ENCODE results near the gene SLC12A6.

SLC12A6 gene

DNA sequence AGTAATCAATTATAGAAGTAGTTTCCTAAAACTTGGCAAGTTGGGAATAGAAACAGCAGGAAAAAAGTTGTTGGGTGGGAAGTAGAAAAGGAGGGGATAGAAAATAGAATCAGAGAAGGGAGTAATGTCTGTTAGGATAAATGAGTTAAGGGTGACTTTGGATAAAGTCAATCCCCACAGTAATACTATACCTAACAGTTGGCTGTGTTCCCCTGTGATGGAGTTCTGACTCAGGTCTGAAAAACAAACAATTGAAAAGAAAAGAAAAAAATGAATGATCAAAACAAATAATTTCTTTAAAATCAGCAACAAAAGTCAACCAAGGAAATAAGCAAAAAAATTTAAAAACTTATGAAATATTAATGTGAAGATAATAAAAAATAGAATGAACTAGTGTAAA lies 62.4 kb downstream of the SLC12A6 start:
- no peak for DNase-seq (ENCODE audit: insufficient read length, low spot score)
- no peak for FAIRE-seq

- FAIRE-seq (no peak), DNase-seq (ENCODE audit: insufficient read length, low spot score) (peak; percentile 60)
Observed at GRCh38 chr15:34271493-34271892, 66.1 kb downstream of the SLC12A6 start.

- DNase-seq (ENCODE audit: insufficient read length, low spot score) (no peak), FAIRE-seq (no peak)
Observed at GRCh38 chr15:34266751-34267150, 70.8 kb downstream of the SLC12A6 start.

DNA sequence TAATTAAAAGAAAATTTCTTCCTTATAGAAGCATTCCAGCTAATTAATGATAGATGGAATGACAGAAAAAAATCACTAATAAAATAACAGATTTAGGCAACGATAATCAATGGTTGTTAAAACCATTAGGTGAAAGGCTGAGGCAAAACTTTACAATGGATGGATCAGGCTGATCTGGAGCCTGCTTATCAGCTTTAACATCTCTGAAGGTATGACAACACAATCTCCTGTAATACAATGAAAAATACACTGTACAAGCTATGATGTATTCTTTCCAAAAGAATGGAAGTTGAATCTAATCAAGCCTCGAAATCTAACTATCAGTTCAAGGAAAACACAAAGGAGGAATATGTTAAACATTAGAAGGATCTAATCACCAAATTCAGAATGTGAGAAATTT lies 73.5 kb downstream of the SLC12A6 start:
- no peak for FAIRE-seq
- DNase-seq (ENCODE audit: insufficient read length, low spot score) = no peak

GRCh38 chr15:34262362-34262761 lies 75.2 kb downstream of the SLC12A6 start:
- no peak for DNase-seq (ENCODE audit: insufficient read length, low spot score)
- no peak for FAIRE-seq

DNA sequence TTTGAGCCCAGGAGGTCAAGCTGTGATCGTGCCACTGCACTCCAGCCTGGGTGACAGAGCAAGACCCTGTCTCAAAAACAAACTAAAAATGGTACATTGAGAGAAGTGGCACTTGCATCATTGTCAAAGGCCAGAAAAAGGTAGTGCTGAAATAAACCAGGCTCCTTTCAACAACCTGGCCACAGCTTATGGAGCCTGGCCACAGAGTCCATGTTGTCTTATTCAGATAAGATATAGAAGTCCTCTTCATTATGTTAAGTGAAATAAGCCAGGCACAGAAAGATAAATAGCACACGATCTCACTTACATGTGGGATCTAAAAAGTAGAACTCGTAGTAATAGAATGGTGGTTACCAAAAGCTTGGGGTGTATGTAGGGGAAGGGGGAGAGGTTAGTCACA lies 78.0 kb downstream of the SLC12A6 start:
- DNase-seq (ENCODE audit: insufficient read length, low spot score) (no peak), FAIRE-seq (no peak)

GRCh38 chr15:34258151-34258550 lies 79.4 kb downstream of the SLC12A6 start:
- DNase-seq (ENCODE audit: insufficient read length, low spot score) (no peak), FAIRE-seq (no peak)

DNA sequence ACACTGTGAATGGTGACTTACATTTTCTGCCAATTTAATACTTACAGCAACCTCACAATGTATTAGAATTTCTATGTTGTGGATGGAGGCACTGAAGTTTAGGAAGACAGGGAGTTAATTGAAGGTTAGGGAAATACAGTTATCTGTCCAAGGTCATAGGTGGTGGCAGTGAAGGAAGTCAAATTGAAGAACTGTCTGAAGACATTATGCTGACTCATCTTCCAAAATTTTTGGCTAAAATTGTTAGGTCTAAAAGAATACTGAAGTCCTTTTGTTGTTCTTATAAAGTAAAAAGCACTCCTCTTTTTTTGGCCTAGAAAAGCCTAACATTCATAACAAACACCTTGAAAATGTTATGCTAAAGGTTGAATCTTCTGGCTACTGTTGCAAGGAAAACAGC lies 85.0 kb downstream of the SLC12A6 start:
- no peak for FAIRE-seq
- DNase-seq (ENCODE audit: insufficient read length, low spot score) = no peak

DNA sequence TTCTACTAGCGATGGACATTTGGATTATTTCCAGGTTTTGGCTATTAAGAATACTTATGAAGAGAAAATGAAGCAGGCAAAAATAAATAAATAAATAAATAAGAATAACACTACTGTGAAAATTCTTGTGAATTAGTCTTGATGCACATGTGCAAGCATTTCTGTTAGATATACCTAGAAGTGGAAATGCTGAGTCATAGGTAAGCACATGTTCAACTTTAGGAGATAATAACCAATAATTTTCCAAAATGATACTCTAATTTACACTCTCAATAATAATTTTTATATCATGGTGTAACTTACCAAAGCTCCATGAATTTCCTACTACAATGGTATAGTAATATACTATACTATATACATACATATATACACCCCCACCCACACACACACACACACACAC lies 89.4 kb downstream of the SLC12A6 start:
- FAIRE-seq (no peak), DNase-seq (ENCODE audit: insufficient read length, low spot score) (no peak)

DNA sequence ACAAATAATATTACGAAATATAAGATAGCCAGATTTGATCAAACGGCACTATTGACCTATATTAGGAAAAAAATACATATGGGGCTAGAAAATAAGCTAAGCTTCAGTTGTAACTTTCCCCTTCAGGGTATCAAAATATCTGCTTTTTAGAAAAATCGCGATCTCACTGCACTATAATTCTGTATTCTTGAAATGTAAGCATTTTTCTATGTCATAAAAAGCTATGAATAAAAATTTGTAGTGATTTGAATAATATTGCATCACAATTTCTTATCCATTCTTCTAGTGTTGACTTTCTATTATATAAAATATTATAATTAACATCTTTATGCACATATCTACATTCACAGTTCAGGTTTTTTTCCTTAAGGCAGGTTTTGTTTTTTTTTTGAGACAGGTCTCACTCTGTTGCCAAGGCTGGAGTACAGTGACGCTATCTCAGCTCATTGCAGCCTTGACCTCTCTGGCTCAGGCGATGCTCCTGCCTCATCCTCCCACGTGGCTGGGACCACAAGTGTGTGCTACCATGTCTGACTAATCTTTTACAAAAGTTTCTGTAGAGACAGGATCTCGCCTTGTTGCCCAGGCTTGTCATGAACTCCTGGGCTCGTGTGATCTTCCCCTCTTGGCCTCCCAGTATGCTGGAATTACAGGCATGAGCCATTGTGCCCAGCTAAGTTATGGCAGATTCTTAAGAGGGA lies 91.2 kb downstream of the SLC12A6 start:
- no peak for FAIRE-seq

GRCh38 chr15:34243226-34243625 lies 94.4 kb downstream of the SLC12A6 start:
- DNase-seq (ENCODE audit: insufficient read length, low spot score) = no peak
- no peak for FAIRE-seq

More for the DNA sequence above, 91.2 kb downstream of the SLC12A6 start:
- no peak for DNase-seq (ENCODE audit: insufficient read length, low spot score)

GRCh38 chr15:34242331-34242710 lies 95.3 kb downstream of the SLC12A6 start:
- FAIRE-seq (no peak), DNase-seq (ENCODE audit: insufficient read length, low spot score) (no peak)

DNA sequence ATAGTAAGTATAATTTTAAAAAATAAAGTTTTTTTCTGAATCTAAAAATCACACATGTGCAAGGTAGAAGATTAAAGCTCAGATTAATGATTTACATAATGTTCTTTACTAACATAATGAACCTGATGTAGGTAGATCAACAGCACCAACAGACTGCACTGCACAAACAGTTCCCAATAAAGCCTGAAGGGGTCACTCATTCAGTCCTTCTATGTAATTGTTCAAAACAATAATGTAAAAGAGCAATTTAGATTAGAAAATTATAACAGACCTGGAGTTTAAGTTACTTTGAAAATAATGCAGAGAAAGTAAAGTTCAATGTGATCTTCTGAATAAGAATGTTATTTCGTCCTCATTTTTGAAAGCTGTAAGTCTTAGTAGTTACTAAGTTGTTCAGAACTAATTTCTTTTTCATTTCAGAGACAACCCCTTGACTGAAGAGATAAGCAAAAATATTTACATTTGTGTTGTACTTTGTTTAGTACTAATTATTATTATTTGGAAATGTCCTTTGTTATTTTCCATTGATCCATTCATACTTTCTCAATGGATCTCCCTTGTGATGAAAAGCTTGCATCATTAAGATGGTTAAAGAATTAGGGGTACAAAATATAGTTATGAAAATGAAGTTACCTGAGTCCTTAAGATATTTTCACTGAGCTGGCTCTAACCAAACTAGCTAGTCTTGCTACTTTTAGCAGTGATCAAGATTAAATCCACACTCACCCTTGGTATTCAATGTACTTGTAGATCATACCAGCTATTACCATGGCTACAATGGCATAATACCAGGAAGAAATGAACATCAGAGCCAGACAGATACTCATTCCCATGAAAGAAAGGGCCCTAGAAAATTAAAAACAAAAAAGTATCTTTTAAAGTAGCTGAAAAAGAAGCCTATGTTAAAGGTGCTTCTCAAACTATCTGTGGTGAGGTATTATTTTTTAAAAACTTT lies 95.9 kb downstream of the SLC12A6 start:
- no peak for FAIRE-seq
- DNase-seq (ENCODE audit: insufficient read length, low spot score) = peak; percentile 23

GRCh38 chr15:34240537-34240936 lies 97.0 kb downstream of the SLC12A6 start:
- DNase-seq (ENCODE audit: insufficient read length, low spot score) = no peak
- FAIRE-seq = no peak

DNA sequence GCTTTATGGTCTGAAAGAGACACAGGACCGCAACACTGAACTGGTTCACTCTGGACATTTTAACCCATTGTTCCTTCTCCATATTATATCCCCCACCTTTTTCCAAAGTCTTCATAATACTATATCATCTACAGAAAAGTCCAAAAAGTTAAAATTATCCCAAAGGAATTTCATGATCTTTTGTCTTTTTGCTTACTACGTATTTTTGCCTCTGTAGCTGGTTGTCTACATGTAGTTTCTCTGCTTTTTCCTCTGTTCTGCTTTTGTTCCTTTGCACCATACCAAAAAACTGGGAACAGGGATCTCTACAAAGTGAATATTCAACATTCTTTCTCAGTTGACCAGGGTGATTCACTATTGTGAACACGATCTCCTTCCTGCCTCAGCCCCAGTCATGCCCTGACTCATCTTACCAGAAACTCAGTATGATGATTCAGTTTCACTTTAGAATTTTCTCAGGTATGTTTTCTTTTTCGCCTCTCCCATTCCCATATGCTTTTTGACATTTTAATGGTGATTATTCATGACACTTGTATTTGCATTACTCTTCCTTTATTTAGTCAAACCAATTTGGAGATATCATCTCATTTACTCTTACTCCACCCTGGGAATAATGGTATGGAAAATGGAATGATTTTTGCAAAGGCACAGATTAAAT lies 98.3 kb downstream of the SLC12A6 start:
- no peak for FAIRE-seq

DNA sequence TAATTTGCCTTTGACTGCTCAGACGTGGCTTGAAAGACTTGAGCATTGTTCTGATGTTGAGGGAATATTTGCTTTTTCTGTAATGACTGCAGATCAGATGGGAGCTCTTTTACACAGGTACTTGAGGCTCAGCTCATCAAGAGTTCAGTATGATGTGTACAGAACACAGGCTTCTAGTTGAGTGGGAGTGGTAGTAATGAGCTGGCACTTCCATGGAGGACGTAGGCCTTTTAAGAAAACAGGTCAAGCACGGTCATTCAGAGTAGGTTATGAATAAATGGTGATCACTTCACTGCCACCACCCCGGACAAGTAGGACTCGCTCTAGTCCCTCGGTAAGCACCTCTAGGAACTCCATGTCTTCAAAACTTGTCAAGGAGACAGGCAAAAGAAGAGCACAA lies 104.0 kb downstream of the SLC12A6 start:
- no peak for DNase-seq (ENCODE audit: insufficient read length, low spot score)
- no peak for FAIRE-seq

More for the DNA sequence above, 98.3 kb downstream of the SLC12A6 start:
- DNase-seq (ENCODE audit: insufficient read length, low spot score) = peak; percentile 68

DNA sequence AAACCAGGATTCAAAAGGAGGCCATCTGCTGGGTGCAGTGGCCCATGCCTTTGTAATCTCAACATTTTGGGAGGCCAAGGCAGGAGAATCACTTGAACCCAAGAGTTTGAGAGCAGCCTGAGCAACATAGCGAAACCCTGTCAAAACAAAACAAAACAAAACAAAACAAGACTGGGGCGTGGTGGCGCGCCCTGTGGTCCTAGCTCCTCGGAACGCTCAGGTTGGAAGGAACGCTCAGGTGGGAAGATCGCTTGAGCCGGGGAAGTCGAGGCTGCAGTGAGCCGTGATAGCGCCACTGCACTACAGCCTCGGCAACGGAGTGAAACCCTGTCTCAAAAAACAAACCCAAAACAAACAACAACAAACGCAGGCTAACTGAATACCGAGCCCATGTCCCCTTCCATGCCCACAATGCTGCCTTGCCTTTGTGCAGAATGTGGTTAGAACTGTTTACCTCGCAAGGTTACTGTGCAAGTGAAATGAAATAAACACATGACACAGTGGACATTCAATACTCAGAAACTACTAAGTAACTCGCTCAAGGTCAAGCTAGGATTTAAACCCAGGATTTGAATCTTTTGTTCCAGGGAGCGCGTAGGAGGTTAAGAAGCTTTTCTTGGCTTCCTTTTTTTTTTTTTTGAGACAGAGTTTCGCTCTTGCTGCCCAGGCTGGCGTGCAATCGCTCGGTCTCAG lies 113.5 kb downstream of the SLC12A6 start:
- FAIRE-seq (no peak), DNase-seq (ENCODE audit: insufficient read length, low spot score) (no peak)

DNA sequence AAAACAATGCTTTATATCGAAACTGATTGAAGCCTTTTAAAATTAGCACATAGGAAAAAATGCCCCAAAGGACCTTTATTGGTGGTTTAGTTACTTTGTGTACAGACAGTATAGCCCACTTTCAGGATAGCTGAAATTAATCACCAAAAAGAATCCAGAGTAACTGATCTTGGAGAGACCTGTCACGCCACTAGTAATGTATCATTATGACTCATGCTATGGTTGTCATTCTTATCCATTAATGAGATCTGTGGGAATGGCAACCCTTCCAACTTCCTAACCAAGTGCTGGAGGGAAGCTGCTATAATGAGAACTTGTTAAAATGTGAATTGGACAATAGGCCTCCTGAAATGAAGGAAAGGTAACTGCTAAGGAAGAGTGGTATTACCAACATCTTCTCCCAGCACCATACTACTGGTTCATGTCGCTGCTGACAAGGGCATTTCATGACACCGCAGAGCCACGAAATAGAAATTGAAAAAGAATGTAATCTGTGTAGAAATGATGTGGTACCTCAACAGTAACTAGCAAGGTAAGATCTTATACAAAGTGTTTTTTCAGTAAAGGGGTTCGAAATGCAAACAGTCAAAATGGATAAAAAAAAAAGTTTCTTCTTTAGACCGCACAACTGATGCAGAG lies 119.9 kb downstream of the SLC12A6 start:
- peak; percentile 40 for DNase-seq (ENCODE audit: insufficient read length, low spot score)
- peak; percentile 36 for FAIRE-seq

DNA sequence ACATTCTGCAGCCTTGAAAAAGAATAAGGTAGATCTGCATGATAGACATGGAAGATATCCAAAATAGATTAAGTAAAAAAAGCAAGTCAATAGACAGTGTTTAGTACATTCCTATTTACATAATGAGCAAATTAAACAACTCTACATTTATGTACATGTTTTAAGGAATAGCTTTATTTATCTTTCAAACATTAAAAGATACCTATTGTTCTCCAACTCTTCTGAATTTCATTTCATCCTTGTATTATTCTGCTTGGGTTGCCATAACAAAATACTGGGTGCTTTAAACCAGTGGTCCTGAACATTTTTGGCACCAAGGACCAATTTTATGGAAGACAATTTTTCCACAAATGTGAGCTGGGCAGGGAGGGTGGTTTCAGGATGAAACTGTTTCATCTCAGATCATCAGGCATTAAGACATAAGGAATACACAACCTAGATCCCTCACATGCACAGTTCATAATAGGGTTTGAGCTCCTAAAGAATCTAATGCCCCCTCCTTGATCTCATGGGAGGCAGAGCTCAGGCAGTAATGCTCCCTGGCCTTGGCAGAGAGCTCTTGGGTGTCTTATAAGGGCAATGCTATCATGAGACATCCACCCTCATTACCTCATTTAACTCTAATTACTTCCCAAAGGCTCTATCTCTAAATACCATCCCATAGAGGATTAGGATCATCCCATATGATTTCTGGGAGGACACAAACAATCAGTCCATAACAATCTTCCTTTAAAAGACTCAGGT lies 120.9 kb downstream of the SLC12A6 start:
- DNase-seq (ENCODE audit: insufficient read length, low spot score) = no peak

GRCh38 chr15:34214135-34214534 lies 123.4 kb downstream of the SLC12A6 start:
- no peak for FAIRE-seq

More for the DNA sequence above, 120.9 kb downstream of the SLC12A6 start:
- FAIRE-seq = no peak

More at GRCh38 chr15:34214135-34214534, 123.4 kb downstream of the SLC12A6 start:
- no peak for DNase-seq (ENCODE audit: insufficient read length, low spot score)
